Panc1 (cell line): ENCODE data around the gene MMADHC.

Experiments used
- POLR2AphosphoS5 ChIP-seq: IDR thresholded peaks from 2 replicates; pipeline ENCODE4 v1.6.1; 2012; ENCODE audit warnings: mild to moderate bottlenecking, low read depth, low read length, moderate library complexity
- SIN3A ChIP-seq: IDR thresholded peaks from 2 replicates; pipeline ENCODE4 v1.6.1; 2012; ENCODE audit warnings: low read depth, mild to moderate bottlenecking, low read length, moderate library complexity, borderline replicate concordance; ENCODE audit not compliant: insufficient read depth
- TF ChIP-seq, protein P1 (sequence below): fragments of 450-650 bp; IDR thresholded peaks from 2 replicates; pipeline ENCODE4 v1.5.1; 2017; ENCODE audit warnings: mild to moderate bottlenecking
- TF ChIP-seq, protein P2 (sequence below), 2 experiments: IDR thresholded peaks; 2 replicates each; pipeline ENCODE4 v1.6.1; 2011 to 2012; ENCODE audit warnings: low read depth in 2 of 2, control low read depth in 1 of 2, low read length in 1 of 2, mild to moderate bottlenecking in 1 of 2, moderate library complexity in 1 of 2; ENCODE audit not compliant: insufficient read depth in 1 of 2

DNA sequence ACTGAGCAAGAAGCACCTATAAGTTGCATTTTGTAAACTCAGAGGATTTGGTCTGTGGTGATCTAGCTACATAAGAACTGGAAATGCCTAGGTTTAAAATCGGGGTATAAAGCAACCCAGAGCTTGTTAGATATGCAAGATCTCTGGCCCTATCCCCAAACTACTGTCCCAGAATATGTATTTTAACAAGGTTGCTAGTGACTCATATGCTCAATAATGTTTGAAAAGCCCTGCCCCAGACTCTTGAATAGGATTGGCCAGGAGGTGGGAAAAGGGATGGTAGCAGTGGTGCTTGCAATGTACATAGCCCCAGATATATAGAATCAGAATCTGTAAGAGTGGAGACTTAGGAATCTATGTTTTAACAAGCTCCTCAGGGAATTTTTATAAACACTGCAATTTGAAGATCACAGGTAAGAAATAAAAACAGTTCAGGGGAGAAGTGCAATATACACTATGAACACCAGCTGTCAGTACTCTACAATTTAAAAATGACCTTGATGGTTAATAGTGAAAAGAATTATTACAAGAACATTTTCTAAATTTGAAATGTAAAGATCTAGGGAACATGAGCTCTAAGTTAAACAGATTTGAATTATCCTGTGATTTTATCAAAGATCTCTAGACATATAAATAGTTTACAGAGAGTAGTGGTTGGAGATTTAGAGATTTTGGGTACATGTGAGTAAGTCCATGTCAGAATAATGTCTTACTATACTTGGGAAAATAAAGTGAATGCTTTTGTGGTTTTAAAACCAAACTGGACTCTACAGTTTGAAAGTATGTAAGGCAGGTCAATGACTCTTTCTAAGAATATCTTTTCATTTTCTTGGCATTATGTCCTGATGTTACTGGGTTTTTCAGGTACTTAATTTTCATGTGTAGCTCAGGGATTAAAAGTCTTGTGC lies 7.7 kb upstream of the MMADHC start:
- TF ChIP-seq, protein P1, sequence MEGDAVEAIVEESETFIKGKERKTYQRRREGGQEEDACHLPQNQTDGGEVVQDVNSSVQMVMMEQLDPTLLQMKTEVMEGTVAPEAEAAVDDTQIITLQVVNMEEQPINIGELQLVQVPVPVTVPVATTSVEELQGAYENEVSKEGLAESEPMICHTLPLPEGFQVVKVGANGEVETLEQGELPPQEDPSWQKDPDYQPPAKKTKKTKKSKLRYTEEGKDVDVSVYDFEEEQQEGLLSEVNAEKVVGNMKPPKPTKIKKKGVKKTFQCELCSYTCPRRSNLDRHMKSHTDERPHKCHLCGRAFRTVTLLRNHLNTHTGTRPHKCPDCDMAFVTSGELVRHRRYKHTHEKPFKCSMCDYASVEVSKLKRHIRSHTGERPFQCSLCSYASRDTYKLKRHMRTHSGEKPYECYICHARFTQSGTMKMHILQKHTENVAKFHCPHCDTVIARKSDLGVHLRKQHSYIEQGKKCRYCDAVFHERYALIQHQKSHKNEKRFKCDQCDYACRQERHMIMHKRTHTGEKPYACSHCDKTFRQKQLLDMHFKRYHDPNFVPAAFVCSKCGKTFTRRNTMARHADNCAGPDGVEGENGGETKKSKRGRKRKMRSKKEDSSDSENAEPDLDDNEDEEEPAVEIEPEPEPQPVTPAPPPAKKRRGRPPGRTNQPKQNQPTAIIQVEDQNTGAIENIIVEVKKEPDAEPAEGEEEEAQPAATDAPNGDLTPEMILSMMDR = peak; percentile 59; the same call in 1 of the 2 replicates
- no peak for TF ChIP-seq POLR2AphosphoS5
- TF ChIP-seq, protein P2, sequence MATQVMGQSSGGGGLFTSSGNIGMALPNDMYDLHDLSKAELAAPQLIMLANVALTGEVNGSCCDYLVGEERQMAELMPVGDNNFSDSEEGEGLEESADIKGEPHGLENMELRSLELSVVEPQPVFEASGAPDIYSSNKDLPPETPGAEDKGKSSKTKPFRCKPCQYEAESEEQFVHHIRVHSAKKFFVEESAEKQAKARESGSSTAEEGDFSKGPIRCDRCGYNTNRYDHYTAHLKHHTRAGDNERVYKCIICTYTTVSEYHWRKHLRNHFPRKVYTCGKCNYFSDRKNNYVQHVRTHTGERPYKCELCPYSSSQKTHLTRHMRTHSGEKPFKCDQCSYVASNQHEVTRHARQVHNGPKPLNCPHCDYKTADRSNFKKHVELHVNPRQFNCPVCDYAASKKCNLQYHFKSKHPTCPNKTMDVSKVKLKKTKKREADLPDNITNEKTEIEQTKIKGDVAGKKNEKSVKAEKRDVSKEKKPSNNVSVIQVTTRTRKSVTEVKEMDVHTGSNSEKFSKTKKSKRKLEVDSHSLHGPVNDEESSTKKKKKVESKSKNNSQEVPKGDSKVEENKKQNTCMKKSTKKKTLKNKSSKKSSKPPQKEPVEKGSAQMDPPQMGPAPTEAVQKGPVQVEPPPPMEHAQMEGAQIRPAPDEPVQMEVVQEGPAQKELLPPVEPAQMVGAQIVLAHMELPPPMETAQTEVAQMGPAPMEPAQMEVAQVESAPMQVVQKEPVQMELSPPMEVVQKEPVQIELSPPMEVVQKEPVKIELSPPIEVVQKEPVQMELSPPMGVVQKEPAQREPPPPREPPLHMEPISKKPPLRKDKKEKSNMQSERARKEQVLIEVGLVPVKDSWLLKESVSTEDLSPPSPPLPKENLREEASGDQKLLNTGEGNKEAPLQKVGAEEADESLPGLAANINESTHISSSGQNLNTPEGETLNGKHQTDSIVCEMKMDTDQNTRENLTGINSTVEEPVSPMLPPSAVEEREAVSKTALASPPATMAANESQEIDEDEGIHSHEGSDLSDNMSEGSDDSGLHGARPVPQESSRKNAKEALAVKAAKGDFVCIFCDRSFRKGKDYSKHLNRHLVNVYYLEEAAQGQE (IDR thresholded peaks at IDR 0.05; ENCODE audit: insufficient read depth in 1 of 2, low read depth in 2 of 2, low read length in 1 of 2) = no peak
- no peak for TF ChIP-seq SIN3A
